IPS-20b (cell line): ENCODE results near the gene TBC1D4.
"Not testable (repeated sequence)": the region's sequence is repeated elsewhere in the genome, so short reads cannot be mapped to it uniquely, and the experiment has no call there.

ENCODE experiments used
- H3K27ac ChIP-seq: one replicate; pipeline ENCODE4 v1.5.1; 2013; ENCODE audit warnings: low read length
- H3K27me3 ChIP-seq: 2 replicates; pipeline ENCODE4 v1.6.1; 2013; ENCODE audit warnings: mild to moderate bottlenecking, low read length, inconsistent platforms; ENCODE audit not compliant: insufficient read depth
- H3K36me3 ChIP-seq: 2 replicates; pipeline ENCODE4 v1.6.1; 2013; ENCODE audit warnings: low read depth, mild to moderate bottlenecking, inconsistent platforms, low read length, moderate library complexity; ENCODE audit not compliant: insufficient read depth
- H3K4me1 ChIP-seq: 2 replicates; pipeline ENCODE4 v1.6.1; 2013; ENCODE audit warnings: mild to moderate bottlenecking, control low read depth, inconsistent platforms, low read length, moderate library complexity; ENCODE audit not compliant: insufficient read depth
- H3K4me3 ChIP-seq: 2 replicates; pipeline ENCODE4 v1.5.1; 2013; ENCODE audit warnings: mild to moderate bottlenecking, low read length, inconsistent platforms
- H3K9ac ChIP-seq: 2 replicates; pipeline ENCODE4 v1.6.1; 2013; ENCODE audit warnings: low read depth, mild to moderate bottlenecking, inconsistent platforms, low read length, moderate library complexity
- H3K9me3 ChIP-seq: 2 replicates; pipeline ENCODE4 v1.6.1; 2013; ENCODE audit warnings: mild to moderate bottlenecking, low read depth, low read length, inconsistent platforms; ENCODE audit not compliant: insufficient read depth

Gene TBC1D4

DNA sequence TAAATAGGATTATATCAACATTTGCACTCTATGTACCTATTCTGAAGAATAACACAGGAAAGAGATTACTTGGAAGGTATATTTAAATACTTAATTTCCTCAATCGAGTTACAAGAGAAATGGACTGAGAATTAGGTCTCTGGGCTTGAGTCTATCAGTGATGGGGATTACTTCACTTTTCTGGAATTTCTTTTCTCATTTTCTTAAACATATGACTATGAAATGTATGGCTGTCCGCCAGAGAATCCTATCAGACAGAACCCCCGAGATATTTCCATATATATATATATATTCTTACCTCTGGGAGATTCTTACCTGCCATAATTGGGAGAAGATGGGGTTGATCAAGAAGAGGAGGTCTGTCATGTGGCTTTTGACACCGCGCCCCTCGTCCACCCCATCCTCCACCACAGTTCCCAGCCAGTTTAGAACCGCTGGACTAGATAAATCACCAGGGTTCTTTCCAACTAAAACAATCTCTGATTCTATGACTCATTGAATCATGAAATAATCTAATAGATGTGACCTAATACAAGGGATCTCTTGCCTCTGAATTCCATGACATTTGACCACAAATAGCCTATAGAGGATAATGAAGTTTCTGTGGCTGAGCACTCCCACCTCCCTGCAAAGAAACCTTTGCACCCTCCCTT, 231.3 kb downstream of the TBC1D4 start:
- peaks cover 8% of the 10 kb centered on the region; the same call in 1 of the 2 replicates for H3K9me3 ChIP-seq

DNA sequence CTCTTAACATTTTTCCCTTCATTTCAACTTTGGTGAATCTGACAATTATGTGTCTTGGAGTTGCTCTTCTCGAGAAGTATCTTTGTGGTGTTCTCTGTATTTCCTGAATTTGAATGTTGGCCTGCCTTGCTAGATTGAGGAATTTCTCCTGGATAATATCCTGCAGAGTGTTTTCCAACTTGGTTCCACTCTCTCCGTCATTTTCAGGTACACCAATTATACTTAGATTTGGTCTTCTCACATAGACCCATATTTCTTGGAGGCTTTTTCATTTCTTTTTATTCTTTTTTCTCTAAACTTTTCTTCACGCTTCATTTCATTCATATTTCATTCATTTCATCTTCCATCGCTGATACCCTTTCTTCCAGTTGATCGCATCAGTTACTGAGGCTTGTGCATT, 236.4 kb downstream of the TBC1D4 start:
- H3K4me3 ChIP-seq, H3K27ac ChIP-seq, H3K36me3 ChIP-seq, H3K4me1 ChIP-seq, H3K9ac ChIP-seq, H3K9me3 ChIP-seq, H3K27me3 ChIP-seq: not testable (repeated sequence)

More for the DNA sequence above, 231.3 kb downstream of the TBC1D4 start:
- no peak overlapping the region for H3K27ac ChIP-seq
- H3K27me3 ChIP-seq, result no peaks in the 10 kb centered on the region
- H3K4me3 ChIP-seq, result no peak overlapping the region
- H3K9ac ChIP-seq, result no peak overlapping the region
- no peaks in the 10 kb centered on the region for H3K36me3 ChIP-seq
- H3K4me1 ChIP-seq, result no peaks in the 10 kb centered on the region

DNA sequence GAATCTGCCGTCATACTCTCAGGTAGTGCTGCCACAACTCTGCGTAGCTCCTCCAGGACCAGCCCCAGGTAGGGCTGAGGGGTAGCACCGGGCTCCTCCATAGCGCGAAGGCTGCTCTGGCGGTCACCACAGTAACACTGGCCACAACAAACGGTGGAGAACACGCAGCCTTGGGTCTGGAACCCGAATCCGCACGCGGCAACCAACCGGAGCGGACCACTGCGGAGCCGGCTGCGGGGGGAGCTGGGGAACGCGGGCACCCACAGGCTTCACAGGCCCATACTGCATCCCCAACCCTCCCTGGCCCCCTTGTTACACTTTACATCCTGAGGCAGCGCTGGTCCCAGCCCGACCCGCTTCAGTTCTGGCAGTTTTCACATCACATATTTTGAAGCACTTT, 241.7 kb downstream of the TBC1D4 start:
- not testable (repeated sequence) for H3K9ac ChIP-seq, H3K27ac ChIP-seq, H3K9me3 ChIP-seq, H3K4me3 ChIP-seq, H3K27me3 ChIP-seq, H3K36me3 ChIP-seq, H3K4me1 ChIP-seq

DNA sequence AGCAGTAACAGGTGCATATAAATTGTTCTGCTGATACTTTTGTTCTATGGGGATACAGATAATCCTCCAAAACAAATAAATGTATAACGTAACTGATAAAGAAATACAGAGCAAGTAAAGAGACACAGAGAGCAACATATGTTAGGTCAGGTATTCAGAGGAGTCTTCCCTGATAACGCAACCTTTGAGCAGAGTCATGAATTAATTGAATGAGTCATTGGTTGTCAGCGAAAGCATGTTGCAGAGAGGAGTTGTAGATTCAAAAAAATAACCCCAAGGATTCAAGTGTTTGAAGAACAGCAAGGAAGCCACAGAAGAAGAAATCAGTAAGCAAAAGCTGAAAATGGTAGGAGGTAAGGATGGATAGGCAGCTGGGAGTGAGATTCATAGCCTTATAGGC, 245.2 kb downstream of the TBC1D4 start:
- Histone ChIP-seq H3K9ac (no peak overlapping the region), H3K4me1 (no peaks in the 10 kb centered on the region), H3K4me3 (no peak overlapping the region), H3K9me3 (peaks cover 4% of the 10 kb centered on the region; the same call in 1 of the 2 replicates), H3K27ac (no peak overlapping the region), H3K27me3 (no peaks in the 10 kb centered on the region), H3K36me3 (no peaks in the 10 kb centered on the region)
